NCI-H2081 treated with DMSO at 0.1 percent for 48 hours (cell line): ENCODE measurements around the gene VPS13D.

Experiments
- DNase-seq: peaks from one replicate; lab custom pipeline; 2025; lab: John Stamatoyannopoulos, UW

The VPS13D gene

DNA sequence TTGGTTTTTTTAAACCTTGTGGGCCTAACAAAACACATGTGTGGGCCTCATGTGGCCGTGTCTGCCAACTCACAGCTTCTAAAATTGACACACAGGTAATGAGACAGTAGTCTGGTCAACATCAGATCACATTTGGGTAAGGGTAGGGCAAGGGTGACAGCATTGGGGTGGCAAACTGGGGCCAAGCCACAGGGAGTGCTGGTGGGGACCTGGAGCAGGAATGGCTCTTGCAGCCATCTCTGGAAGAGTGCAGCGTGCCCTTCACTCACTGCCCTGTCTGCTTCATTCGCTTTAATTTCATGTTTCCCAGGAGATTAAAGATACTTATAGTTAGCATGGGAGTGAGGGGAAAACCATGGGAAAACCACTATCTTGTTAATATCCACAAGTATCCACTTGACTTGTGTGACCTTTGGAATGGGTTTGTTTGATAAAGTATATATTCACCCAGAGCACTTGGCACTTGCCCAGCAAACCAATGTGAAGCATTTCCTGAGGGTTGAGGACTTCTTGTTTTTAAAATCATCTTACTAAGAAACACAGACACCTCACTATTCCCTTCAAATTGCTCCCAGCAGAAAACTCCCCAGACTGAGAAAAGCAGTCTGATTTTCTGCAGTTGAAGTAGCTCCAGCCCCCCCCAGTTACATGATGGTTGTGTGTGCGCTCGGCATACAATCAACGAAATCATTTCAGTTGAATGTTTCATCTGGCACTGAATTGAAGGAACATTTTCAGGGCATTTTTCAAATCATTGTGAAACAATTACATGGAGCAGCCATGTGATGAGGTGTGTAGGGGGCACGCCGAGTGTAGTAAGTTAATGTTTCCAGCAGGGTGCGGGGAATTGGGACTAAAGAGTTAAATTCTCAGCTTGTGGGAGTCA, 175.7 kb downstream of the VPS13D start:
- no peak for DNase-seq

DNA sequence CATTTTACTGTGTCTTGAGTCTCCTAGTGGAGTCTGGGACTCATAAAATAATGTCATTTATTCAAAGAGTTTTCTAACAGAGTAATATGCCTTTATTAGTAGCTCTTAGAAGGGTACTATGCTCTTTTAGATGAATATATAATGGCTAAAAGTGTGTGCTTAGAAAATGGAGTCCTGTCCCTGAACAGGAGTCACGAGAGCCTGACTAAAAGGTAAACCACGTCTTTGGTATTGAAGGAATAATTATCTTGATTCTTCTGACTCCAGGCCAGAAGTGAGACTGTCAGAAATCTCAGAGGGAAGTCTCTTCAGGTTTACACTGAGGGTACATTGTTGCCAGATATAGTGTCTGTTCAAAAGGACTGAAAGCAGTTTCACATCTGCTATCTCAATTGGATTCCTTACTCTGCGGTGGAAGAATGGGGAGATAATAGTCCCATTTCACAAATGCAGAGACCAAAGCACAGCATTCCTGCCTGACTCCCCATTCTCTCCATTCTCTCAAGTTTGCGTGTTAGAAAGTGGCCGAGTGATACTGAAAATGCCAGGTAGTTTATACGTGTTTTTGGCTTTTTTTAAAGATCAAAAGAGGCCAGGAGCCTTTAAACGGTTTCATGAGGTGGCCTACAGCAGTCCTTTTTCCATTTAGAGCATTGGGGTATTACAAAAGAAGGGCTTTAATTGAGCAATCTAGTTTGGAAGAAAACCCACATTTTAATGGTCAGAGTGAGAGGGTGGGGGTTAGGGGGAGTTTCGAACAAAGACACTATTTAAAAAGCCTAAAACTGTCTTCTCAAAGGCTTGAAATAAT, 176.6 kb downstream of the VPS13D start:
- DNase-seq = no peak

DNA sequence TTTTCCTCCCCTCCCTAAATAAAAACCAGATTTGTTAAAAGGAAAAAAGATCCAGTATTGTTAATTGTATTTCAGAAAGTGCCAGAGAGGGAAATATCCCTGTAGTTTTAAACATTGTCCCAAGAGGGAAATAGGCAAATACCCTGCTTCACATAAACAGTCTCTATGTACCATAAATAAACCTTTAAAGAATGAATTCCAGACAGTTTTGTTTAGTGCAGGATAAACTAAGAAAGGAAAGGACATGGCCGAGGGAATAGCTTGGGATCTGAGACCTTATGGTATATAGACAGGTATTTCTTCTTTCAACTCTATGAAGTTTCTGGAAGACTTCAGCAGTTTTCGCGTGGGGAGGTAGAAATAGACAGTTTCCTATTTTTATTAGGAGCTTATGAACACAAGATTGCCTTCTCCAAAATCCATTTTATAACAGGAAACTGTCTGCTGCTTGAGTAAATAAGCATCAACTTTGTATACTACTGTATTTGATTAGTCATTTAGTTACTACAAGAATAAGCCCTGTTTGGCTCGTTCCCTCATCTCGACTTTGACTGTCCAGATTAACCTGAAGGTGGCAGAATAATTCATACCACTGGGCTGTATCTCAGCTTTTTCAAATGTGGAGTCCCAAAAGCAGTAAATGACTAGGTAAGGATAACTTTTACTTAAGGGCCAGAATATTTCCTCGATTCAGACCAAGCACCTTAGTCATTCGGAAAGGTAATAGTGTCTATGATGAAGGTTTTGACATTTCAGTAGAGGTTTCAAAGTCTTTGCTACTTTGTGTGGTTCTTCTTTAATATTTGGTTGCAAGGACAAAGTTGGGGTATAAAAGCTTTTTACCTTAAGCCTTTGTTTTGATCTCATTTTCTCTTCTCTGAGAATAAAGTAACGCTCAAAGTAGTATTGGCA, 177.5 kb downstream of the VPS13D start:
- no peak for DNase-seq

DNA sequence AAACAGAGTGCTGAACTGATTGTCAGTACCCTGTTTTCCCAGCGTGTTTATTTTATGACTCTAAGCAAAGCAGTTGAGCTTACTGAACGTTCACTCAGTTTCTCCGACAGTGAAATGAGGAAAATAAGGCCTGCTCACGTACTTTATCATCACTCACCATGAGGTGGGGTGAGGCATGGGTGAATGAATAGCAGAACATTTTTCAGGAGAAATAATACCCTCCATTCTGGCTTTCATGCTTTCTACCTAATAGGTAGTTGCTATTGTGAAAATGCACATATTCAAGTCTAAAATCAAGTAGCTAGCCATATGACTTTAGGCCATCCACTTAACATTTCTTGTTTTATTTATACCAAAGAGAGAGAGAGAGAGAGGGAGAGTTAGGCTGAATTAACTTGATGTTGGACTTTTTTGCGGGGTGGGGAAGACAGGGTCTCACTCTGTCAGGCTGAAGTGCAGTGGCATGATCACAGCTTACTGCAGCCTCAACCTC, 178.2 kb downstream of the VPS13D start:
- no peak for DNase-seq

DNA sequence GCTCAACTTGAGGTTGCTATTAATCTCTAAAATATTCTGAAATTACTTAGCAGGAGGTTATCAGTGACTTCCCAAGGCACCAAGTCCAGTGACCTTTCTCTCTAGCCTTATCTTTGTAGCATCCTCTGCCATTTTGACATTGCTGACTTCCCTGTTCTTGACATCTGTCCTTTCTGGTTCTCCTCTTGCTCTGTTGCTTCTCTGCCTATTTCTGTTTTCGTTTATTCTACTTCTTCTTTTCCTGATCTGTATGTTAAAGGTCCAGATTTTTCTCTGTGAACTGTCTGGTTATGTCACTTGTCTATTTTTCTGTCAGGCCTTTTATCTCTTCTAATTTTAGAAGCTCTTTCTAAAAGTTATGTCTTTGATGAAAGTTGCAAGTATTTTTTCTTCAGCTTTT, 178.8 kb downstream of the VPS13D start:
- DNase-seq = no peak

DNA sequence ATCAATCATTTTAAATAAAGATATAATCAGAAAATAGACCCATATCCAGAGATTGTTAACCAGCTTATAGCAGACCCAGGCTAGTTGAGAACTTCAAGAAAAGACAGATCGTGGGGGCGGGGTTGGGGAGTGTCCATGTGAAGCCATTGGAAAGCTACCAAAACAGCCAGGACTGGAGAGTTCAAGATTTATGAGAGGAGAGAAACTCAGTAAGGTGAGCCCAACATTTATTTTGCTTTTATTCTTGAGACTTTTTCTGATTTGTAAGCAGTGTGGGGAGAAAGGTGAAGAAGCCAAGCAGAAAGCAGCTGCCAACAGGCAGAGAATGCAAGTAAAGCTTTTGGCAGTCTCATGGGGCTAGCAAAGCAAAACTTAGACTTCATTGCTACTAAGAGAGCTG, 179.9 kb downstream of the VPS13D start:
- DNase-seq = no peak

DNA sequence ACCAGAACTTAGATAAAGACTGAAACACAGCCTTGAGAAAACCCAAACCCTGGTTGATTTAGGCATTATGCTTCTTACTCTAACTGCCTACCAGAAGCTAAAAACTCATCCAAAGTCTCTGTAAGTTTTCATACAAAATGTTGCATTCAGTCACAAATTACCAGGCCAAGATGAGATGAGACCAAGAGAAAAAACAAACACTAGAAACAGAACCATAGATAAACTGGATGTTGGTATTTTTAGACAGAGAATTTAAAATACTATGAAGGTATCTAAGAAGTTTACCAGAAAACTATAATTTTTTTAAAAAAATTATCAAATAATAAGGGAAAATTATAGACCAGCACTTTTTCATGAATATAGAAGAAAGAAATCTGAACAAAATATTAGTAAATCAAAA, 180.5 kb downstream of the VPS13D start:
- no peak for DNase-seq

DNA sequence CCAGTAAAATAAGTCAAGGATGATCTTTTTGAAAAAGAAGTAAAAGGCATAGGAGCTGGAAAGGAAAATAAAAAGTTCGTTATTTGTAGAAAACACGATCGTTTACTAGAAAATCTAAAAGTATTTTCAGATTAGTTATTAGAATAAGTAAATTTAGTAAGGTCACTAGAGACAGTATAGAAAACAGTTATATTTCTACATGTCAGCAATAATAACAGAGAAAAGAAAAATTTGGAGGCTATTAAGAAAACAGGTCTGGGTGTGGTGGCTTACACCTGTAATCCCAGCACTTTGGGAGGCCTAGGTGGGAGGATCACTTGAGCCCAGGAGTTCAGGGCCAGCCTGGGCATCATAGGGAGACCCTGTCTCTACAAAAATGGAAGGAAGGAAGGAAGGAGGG, 181.3 kb downstream of the VPS13D start:
- no peak for DNase-seq

DNA sequence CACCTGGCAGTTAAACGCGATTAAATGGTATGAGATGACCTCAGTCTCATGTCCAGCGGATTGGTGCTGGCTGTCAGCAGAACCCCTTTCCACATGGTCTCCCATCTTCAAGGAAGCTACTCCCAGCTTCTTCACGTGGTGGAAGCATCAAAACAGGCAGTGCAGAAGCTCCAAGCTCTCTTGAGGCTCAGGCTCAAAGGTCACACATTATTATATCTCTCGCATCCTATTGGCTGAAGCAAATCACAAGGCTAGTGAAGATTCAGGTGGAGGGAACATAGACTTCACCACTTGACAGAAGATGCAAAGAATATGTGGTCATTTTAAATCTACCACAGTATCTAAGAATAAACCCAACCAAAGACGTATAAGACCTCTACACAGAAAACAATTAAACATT, 181.9 kb downstream of the VPS13D start:
- no peak for DNase-seq

DNA sequence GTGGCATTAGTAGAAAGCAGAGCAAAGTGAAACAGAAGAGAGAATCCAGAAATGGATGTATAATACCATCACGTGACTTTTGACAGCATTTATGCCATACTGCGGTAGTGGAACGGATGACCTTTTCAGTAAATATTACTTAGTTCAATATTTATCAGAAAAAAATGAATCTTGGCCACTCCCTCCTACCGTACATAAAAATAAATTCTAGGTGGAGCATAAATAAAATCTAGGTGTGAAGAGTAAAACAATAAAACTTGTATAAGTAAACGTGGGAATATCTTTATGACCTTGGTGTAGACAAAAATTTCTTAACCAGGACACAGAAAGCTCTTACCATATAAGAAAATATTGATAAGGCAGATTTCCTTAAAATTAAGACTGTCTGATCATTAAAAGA, 182.6 kb downstream of the VPS13D start:
- DNase-seq = no peak

DNA sequence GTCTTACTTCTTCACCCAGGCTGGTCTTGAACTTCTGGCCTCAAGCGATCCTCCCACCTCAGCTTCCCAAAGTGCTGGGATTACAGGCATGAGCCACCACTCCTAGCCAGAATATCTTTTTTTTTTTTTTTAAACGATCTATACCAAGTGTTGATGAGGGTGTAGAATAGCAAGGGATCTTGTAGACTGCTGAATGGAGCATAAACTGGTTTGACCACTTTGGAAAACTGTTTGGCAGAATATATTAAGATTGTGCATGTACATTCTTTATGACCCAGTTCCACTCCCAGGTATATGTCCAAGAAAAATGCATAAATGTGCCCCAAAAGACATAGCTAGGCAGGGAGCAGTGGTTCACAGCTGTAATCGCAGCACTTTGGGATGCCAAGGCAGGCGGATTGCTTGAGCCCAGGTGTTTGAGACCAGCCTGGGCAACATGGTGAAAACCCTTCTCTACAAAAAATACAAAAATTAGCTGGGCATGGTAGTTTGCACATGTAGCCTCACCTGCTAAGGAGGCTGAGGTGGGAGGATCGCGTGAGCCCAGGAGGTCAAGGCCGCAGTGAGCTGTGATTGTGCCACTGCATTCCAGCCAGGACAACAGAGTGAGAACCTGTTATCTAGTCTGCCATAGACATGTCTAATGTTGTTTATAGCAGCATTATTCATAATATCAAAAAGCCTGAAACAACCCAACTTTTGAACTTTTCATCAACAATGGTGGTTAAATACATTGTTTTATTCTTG, 184.0 kb downstream of the VPS13D start:
- DNase-seq = no peak

DNA sequence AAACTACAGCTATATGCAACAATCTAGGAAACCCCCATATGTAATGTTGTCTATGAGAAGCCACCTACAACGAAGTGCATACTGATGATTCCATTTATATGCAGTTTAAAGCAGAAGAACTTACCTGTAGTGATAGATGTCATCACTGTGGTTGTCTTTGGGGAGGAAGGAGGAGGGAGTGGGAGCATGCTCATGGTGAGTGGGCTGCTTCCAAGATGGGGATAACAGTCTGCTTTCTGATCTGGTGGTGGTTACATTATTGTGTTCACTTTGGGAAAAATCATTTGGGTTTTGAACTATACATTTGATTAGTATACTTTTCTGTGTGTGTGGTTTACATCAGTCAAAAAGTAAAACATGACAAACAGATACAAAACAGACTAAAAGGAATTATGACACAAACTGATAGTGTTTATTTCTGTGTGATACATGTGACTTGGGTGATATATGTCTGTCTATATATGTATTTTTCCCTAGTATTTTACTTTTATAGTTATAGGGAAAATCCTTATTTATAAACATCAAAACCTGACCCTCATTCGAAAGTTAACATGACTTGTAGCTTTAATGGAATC, 184.7 kb downstream of the VPS13D start:
- DNase-seq = no peak

DNA sequence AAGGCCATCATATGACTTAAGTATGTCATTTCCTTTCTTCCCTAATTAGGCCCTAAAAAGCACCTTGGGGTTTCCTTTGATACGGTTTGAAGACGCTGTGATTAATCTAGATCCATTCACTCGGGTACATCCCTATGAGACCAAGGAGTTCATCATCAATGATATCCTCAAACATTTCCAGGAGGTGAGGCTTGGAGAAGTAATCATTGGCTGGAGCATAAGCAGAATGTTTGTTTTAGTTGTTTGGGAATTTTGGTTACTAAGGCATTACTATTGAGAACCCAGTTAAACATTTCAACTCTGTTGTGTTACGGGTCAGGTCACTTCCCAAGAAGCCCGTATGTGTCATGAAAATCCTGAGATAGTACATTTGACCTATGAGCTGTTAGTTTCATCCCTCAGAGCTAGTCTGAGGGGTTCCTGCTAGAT, 185.2 kb downstream of the VPS13D start:
- DNase-seq = no peak

DNA sequence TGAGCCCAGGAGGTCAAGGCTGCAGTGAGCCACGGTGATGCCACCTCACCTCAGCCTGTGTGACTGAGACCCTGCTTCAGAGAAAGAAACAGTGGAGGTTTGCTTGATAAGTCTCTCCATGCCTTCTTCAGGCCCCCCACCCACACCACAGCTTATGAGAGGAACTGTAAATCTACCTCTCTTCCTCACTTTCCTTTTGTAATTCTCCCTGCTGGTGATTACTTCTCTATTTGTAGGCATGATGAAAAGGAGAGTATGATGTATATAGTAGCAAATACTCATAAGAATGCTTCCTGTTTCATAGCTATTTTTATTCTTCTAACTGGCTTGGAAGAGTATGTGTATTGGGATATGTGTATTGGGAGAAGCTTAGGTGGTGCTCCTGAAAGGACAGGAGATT, 186.3 kb downstream of the VPS13D start:
- no peak for DNase-seq

DNA sequence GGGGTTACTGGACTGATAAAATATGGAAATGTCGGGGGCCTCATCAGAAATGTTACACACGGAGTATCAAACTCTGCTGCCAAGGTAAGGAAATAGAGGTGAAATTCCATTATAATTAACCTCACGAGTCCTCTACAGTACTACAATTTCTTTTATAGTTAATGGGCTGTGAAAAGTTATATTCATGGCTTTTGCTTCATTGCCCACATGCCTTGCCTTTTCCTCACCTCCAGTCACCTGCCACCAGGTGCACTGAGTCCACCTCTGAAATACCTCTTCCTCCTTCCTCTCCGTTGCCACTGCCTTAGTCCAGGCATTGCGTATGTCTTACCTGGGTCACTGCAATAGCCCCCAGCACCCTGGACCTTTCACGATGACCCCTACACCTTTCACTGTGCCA, 186.9 kb downstream of the VPS13D start:
- DNase-seq = no peak

DNA sequence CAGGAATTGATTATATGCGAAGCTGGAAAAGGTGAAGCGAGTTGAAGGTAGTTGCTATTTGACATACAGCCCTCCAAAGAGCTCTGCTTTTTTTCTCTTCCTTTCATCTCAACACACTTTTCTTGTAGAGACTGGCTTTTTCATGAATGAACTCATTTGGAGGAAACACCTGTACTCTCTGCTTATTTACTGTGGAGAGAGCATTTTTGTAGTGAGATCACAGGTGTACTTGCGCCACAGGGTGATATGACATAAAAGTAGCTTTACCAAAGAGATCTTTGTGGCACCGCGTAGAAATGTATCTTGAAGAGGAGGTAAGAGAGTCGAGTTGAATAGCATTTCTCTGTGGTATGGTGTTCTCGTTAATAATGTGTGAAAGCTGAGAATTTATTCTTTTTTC, 187.6 kb downstream of the VPS13D start:
- DNase-seq = no peak

DNA sequence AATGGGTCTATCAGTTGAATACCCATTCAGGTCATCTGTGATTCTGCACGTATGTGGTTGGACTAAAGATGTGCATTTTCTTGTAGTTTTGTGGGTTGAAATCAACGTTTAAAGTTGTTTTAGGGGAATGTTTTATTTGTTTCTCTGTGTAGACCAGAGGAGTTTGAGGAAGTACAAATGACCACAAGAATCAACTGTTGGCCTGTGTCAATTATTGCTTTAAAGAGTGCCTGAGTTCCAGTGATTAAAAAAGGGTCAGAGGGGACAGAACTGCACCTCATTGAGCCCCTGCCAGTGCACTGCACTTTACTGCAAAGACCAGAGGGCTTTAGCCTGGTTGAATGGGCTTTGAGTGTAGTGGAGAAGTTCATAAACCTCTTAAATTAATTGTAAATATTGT, 190.3 kb downstream of the VPS13D start:
- DNase-seq = no peak

DNA sequence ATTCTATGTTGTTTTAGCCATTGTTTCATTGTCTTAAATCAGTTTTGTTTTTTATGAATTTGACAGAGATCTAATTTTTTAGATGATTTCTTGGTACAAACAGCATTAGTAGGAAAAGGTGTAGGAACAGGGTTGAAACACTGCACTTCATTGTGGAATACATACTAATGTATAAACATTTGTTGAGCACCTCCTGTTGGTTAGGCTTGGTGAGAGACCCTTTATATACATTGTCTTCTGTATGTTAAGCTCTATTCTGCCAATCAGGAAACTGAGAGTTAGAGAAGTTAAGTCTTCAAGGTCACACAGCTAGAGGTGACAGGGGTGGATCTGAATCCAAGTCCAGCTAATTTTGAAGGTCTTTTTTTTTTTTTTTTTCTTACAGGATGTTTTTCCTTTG, 192.7 kb downstream of the VPS13D start:
- DNase-seq = no peak

DNA sequence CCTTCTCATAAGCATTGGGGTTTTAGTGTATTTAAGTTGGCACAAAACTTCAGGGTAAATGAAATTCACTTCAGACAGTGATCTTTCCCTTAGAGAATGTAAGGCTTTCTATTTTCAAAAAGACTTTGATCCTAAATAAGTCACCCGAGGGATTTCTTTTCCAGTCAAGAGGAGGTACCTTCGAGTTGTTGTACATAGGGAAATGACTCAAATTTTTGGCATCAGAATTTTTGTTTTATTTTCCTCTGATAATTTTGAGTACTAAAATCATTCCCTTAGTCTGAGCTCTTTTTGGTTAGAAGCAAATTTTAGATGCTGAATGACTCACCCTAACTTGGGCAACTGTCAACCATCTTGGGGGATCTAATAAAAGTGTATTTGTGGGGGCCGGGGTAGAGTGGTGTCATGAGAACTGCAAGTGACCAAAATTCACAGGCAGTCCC, 194.3 kb downstream of the VPS13D start:
- DNase-seq = no peak

DNA sequence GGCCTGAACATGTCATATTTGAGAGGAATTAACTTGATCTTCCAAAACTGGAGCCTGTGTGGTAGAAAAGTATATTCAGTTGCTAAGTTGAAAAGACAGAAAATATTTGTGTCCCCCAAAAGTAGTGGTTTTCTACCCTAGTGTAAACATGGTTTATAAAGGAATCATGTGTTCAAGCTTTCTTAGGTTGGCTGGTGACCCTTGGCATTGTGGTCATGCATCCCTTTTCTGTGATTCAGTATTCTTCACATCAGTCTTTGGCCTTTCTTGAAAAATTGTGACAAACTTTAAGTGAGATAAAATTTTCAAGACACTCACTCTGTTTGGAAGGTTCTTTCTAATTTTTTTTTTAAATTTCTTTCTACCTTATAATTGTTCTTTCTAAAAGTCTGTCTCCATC, 195.0 kb downstream of the VPS13D start:
- no peak for DNase-seq

DNA sequence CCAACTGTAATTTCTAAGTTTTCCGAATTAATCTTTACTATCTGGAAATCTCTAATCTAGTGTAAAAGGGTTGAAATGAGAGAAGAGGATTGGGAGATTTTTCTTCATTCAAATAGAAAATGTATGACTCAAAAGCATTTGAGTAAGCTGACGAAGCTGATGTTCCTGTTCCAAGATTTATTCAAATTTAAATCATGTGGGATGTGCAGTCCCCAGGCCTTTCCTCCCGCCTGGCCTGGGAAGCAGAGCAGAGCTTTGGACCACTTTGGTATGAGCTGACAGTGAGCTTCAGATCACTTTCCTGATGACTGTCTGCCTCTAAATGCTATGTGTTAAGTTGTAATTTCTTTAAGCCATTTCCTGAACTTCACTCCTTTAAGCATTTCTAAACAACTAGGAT, 196.2 kb downstream of the VPS13D start:
- no peak for DNase-seq
